ENCODE results near the gene CCDC178.

DNA sequence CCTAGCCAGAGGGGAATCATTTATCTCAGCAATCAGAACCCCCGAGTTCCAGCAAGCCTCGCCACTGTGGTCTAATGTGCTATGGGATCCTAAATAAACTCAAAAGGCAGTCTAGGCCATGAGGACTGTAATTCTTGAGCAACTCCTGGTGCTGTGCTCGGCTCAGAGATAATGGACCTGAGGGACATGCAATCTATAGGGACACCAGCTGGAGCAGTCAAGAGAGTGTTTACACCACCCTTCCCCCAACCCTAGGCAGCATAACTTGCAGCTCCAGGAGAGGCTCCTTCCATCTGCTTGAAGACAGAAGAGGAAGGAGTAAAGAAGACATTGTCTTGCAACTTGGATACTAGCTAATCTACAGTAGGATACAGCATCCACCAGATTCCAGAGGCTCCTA, 442.2 kb downstream of the CCDC178 start:
- TF ChIP-seq, protein P1, sequence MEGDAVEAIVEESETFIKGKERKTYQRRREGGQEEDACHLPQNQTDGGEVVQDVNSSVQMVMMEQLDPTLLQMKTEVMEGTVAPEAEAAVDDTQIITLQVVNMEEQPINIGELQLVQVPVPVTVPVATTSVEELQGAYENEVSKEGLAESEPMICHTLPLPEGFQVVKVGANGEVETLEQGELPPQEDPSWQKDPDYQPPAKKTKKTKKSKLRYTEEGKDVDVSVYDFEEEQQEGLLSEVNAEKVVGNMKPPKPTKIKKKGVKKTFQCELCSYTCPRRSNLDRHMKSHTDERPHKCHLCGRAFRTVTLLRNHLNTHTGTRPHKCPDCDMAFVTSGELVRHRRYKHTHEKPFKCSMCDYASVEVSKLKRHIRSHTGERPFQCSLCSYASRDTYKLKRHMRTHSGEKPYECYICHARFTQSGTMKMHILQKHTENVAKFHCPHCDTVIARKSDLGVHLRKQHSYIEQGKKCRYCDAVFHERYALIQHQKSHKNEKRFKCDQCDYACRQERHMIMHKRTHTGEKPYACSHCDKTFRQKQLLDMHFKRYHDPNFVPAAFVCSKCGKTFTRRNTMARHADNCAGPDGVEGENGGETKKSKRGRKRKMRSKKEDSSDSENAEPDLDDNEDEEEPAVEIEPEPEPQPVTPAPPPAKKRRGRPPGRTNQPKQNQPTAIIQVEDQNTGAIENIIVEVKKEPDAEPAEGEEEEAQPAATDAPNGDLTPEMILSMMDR (IDR thresholded peaks at IDR 0.05) = no peak
- no peak for TF ChIP-seq POLR2A (IDR thresholded peaks at IDR 0.05)
- TF ChIP-seq EP300 (IDR thresholded peaks at IDR 0.05) = no peak
